Fibroblast of pulmonary artery (primary cell): ENCODE measurements around the gene ECT2L.

Experiments
- DNase-seq: peaks from one replicate; pipeline ENCODE4 v3.0.0-alpha.2; 2010; ENCODE audit warnings: low read depth
- H3K4me3 ChIP-seq: replicated peaks from 2 replicates; pipeline ENCODE4 v1.5.1; 2011; ENCODE audit warnings: low read depth, mild to moderate bottlenecking, control low read depth, low read length, moderate library complexity
- TF ChIP-seq, protein P1 (sequence below): IDR thresholded peaks from 2 replicates; pipeline ENCODE4 v1.5.1; 2011; ENCODE audit warnings: mild to moderate bottlenecking, control low read depth, low read length, inconsistent platforms; ENCODE audit errors: missing control alignments

Gene ECT2L

DNA sequence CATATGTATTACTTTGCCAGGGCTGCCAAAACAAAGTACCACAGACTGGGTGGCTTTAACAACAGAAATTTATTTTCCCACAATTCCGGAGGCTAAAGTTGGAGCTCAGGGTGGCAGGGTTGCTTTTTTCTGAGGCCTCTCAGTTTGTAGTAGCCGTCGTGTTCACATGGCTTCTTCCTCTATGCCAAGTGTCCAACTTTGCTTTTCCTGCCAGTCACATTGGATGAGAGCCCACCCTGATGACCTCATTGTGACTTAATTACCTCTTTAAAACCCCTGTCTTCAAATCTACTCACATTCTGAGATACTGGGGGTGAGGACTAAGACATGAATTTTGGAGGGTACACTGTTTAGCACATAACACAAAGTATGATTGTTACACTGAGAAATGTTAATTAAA, 9.9 kb upstream of the ECT2L start:
- no peak overlapping the region for H3K4me3 ChIP-seq
- TF ChIP-seq, protein P1, sequence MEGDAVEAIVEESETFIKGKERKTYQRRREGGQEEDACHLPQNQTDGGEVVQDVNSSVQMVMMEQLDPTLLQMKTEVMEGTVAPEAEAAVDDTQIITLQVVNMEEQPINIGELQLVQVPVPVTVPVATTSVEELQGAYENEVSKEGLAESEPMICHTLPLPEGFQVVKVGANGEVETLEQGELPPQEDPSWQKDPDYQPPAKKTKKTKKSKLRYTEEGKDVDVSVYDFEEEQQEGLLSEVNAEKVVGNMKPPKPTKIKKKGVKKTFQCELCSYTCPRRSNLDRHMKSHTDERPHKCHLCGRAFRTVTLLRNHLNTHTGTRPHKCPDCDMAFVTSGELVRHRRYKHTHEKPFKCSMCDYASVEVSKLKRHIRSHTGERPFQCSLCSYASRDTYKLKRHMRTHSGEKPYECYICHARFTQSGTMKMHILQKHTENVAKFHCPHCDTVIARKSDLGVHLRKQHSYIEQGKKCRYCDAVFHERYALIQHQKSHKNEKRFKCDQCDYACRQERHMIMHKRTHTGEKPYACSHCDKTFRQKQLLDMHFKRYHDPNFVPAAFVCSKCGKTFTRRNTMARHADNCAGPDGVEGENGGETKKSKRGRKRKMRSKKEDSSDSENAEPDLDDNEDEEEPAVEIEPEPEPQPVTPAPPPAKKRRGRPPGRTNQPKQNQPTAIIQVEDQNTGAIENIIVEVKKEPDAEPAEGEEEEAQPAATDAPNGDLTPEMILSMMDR: no peak
- no peak for DNase-seq

DNA sequence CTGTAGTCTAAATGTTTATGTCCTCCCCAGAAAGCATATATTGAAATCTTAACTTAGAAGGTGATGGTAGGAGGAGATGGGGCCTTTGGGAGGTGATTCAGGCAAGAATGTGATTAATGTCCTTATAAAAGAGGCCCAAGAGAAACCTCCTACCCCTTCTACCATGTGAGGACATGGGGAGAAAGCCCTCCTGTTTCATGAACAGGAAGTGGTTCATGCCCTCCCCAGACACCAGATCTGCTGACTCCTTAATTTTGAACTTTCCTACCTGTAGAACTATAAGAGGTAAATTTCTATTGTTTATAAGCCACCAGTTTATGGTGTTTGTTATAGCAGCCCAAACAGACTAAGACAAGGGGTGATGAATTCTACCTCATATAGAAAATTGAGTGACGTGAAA, 8.7 kb upstream of the ECT2L start:
- TF ChIP-seq, protein P1: no peak
- DNase-seq: no peak
- no peak overlapping the region for H3K4me3 ChIP-seq

GRCh38 chr6:138796771-138797170, 884 bp downstream of the ECT2L start:
- no peak for DNase-seq
- TF ChIP-seq, protein P1: no peak
- no peak overlapping the region for H3K4me3 ChIP-seq

DNA sequence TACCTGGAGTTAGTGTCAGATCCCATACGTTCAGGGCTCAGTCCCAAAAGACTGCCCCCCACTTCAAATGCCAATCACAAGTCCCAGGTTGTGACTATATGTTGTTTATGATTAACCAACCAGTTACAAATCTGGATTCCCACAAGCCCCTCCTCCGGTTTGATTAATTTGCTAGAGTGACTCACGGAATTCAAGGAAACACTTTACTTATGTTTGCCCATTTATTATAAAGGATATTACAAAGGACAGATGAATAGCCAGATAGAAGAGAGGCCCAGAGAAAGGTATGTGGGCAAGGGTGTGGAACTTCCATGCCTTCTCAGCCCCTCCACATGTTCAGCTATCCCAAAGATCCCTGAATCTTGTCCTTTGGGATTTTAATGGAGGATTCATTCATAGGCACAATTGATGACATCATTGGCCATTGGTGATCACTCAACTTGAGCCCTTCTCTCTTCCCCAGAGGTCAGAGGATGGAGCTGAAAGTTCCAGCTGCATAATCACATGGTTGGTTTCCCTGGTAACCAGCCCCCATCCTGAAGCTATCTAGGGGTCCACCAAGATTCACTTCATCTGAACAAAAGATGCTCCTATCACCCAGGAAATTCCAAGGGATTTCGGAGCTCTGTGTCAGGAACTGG, 2.0 kb downstream of the ECT2L start:
- no peak overlapping the region for H3K4me3 ChIP-seq
- TF ChIP-seq, protein P1: no peak
- DNase-seq: no peak

GRCh38 chr6:138800377-138801150, 4.7 kb downstream of the ECT2L start:
- DNase-seq: no peak
- H3K4me3 ChIP-seq: no peak overlapping the region
- TF ChIP-seq, protein P1: no peak

- DNase-seq: no peak
- TF ChIP-seq, protein P1: no peak
- H3K4me3 ChIP-seq: no peak overlapping the region
Measured at GRCh38 chr6:138803331-138803730, 7.4 kb downstream of the ECT2L start.
